HCT116 (cell line): Measurements from ENCODE around the gene SLC4A4. TPM values are rescaled to one million over a fixed set of nuclear protein-coding genes. Genes with fewer than 3 reads are reported as not detected.

Source experiments
- ATAC-seq: fragments of 200-7000 bp; cut with Tn5 transposase; 2 replicates; pipeline ENCODE4 v1.9.1; 2020; ENCODE audit warnings: mild to moderate bottlenecking, moderate library complexity
- BruUV-seq: library from RNA; stranded (reverse); fragments of 400-500 nt; replicated peaks from 2 replicates; lab custom pipeline; 2021; lab: Mats Ljungman, UMichigan
- CTCF ChIA-PET: fragments of 300-600 bp; sonication (Branson Sonifier 250); formaldehyde crosslinking; loops from one replicate; lab custom pipeline; 2021; ENCODE audit warnings: antibody characterized with exemption; lab: Charles Lee
- POLR2A ChIA-PET: fragments of 300-600, 350-600 bp; sonication (Branson Sonifier 250); formaldehyde crosslinking; loops from one replicate; lab custom pipeline; 2021; ENCODE audit warnings: antibody characterized with exemption; lab: Charles Lee
- RAD21 ChIA-PET, 2 experiments: fragments of 300-600 bp; sonication (Branson Sonifier 250); formaldehyde crosslinking; loops; one replicate each; lab custom pipeline; 2023; ENCODE audit warnings: low total read pairs in 2 of 2; ENCODE audit not compliant: uncharacterized antibody in 2 of 2, unreplicated experiment in 2 of 2, low non-redundant PET in 1 of 2; lab: Charles Lee
- DNase-seq: peaks from one replicate; pipeline ENCODE4 v3.0.0-alpha.2; 2010; ENCODE audit warnings: low read depth, low spot score
- H2AFZ ChIP-seq: fragments of 200-600 bp; shearing (Covaris generic), sonication (generic); 2 replicates; pipeline ENCODE4 v1.6.1; 2017; ENCODE audit warnings: low read depth, mixed run types, mixed read lengths, antibody characterized with exemption, low read length; ENCODE audit not compliant: poor library complexity, severe bottlenecking
- H3K27ac ChIP-seq: 2 replicates; pipeline ENCODE4 v1.5.1; 2012; ENCODE audit warnings: low read depth, low read length
- H3K27me3 ChIP-seq: fragments of 200-600 bp; sonication (generic); 2 replicates; pipeline ENCODE4 v1.6.1; 2016; ENCODE audit warnings: mixed run types, low read length, mixed read lengths; ENCODE audit not compliant: insufficient read depth
- H3K36me3 ChIP-seq, 2 experiments: fragments of 200-500 bp in 1 of 2; fragments of 200-600 bp in 1 of 2; sonication (Bioruptor generic) in 1 of 2; sonication (generic) in 1 of 2; 2 replicates each; pipeline versions ENCODE4 v1.5.1 to v1.6.1; 2014 to 2016; ENCODE audit warnings: low read length in 2 of 2, inconsistent platforms in 1 of 2, mixed read lengths in 1 of 2, mixed run types in 1 of 2; ENCODE audit not compliant: insufficient read depth in 2 of 2, control insufficient read depth in 1 of 2
- H3K4me1 ChIP-seq, 2 experiments: fragments of 200-600 bp in 1 of 2; sonication (generic) in 1 of 2; 2 replicates each; pipeline versions ENCODE4 v1.5.1 to v1.6.1; 2012 to 2017; ENCODE audit warnings: low read length in 2 of 2, inconsistent platforms in 1 of 2, mild to moderate bottlenecking in 1 of 2, mixed read lengths in 1 of 2, mixed run types in 1 of 2, moderate library complexity in 1 of 2; ENCODE audit not compliant: insufficient read depth in 2 of 2, control insufficient read depth in 1 of 2
- H3K4me2 ChIP-seq: fragments of 200-600 bp; sonication (generic); 2 replicates; pipeline ENCODE4 v1.6.1; 2017; ENCODE audit warnings: mixed run types, low read length, mixed read lengths
- H3K4me3 ChIP-seq, 2 experiments: fragments of 200-600 bp in 1 of 2; sonication (generic) in 1 of 2; replicated peaks in 1 of 2; 2 replicates each; pipeline ENCODE4 v1.5.1; 2011 to 2016; ENCODE audit warnings: low read length in 2 of 2, control low read depth in 1 of 2, low read depth in 1 of 2, mild to moderate bottlenecking in 1 of 2, mixed read lengths in 1 of 2, mixed run types in 1 of 2
- H3K79me2 ChIP-seq: fragments of 200-600 bp; sonication (generic); 2 replicates; pipeline ENCODE4 v1.6.1; 2017; ENCODE audit warnings: mild to moderate bottlenecking, mixed run types, low read length, moderate library complexity, mixed read lengths; ENCODE audit not compliant: insufficient read depth
- H3K9ac ChIP-seq: fragments of 200-600 bp; sonication (generic); 2 replicates; pipeline ENCODE4 v1.6.1; 2016; ENCODE audit warnings: low read length, mixed read lengths
- H3K9me2 ChIP-seq: fragments of 200-600 bp; sonication (generic), shearing (Covaris generic); 2 replicates; pipeline ENCODE4 v1.6.1; 2017; ENCODE audit warnings: mixed run types, mild to moderate bottlenecking, moderate library complexity; ENCODE audit not compliant: insufficient read depth
- H3K9me3 ChIP-seq, 2 experiments: fragments of 200-500 bp in 1 of 2; fragments of 200-600 bp in 1 of 2; sonication (Bioruptor generic) in 1 of 2; sonication (generic) in 1 of 2; 2 replicates each; pipeline ENCODE4 v1.6.1; 2014 to 2017; ENCODE audit warnings: low read length in 2 of 2, mixed read lengths in 2 of 2, inconsistent platforms in 1 of 2, low read depth in 1 of 2, mild to moderate bottlenecking in 1 of 2, mixed run types in 1 of 2, moderate library complexity in 1 of 2; ENCODE audit not compliant: control insufficient read depth in 1 of 2, insufficient read depth in 1 of 2
- H4K20me1 ChIP-seq: fragments of 200-600 bp; sonication (generic), shearing (Covaris generic); 2 replicates; pipeline ENCODE4 v1.6.1; 2017; ENCODE audit warnings: mixed run types, mild to moderate bottlenecking, moderate library complexity; ENCODE audit not compliant: insufficient read depth
- CEBPB ChIP-seq: IDR thresholded peaks from 2 replicates; pipeline ENCODE4 v1.6.1; 2012; ENCODE audit warnings: low read depth
- CTCF ChIP-seq, 3 experiments: fragments of 200-600 bp in 1 of 3; sonication (generic) in 1 of 3; IDR thresholded peaks in 2 of 3; conservative IDR thresholded peaks in 1 of 3; 2 replicates each; pipeline ENCODE4 v1.5.1; 2012 to 2017; ENCODE audit warnings: low read depth in 2 of 3, low read length in 2 of 3, antibody characterized with exemption in 1 of 3, borderline replicate concordance in 1 of 3, control low read depth in 1 of 3, mild to moderate bottlenecking in 1 of 3, mixed read lengths in 1 of 3, mixed run types in 1 of 3, moderate library complexity in 1 of 3; ENCODE audit not compliant: insufficient read depth in 1 of 3
- EGR1 ChIP-seq: IDR thresholded peaks from 2 replicates; pipeline ENCODE4 v1.6.1; 2012; ENCODE audit warnings: low read depth
- JUND ChIP-seq: IDR thresholded peaks from 2 replicates; pipeline ENCODE4 v1.6.1; 2012
- MAX ChIP-seq: IDR thresholded peaks from 2 replicates; pipeline ENCODE4 v1.6.1; 2012
- POLR2A ChIP-seq: IDR thresholded peaks from 2 replicates; pipeline ENCODE4 v1.7.0; 2011; ENCODE audit warnings: borderline replicate concordance; ENCODE audit not compliant: insufficient read depth, insufficient read length; ENCODE audit errors: extremely low read depth
- RAD21 ChIP-seq: IDR thresholded peaks from 2 replicates; pipeline ENCODE4 v1.6.1; 2012; ENCODE audit warnings: low read depth, mild to moderate bottlenecking
- REST ChIP-seq: IDR thresholded peaks from 2 replicates; pipeline ENCODE4 v1.6.1; 2012; ENCODE audit warnings: low read depth
- SIN3A ChIP-seq: IDR thresholded peaks from 2 replicates; pipeline ENCODE4 v1.6.1; 2012; ENCODE audit warnings: low read depth
- SP1 ChIP-seq: IDR thresholded peaks from 2 replicates; pipeline ENCODE4 v1.6.1; 2012; ENCODE audit warnings: low read depth
- ZBTB33 ChIP-seq: IDR thresholded peaks from 2 replicates; pipeline ENCODE4 v1.6.1; 2011; ENCODE audit warnings: mild to moderate bottlenecking, low read length, moderate library complexity; ENCODE audit not compliant: insufficient replicate concordance; ENCODE audit errors: extremely low read depth
- intact Hi-C: fragments of 100-400 bp; cut with micrococcal nuclease; formaldehyde crosslinking; loops from 2 replicates; pipeline ENCODE4 v1.10.0; 2022
- total RNA-seq: library from RNA; stranded (reverse); gene quantifications from one replicate; pipeline ENCODE4 v1.2.1, GENCODE V29; 2021; ENCODE audit not compliant: unreplicated experiment
- TF ChIP-seq, protein P1 (sequence below): IDR thresholded peaks from 2 replicates; pipeline ENCODE4 v1.6.1; 2012

SLC4A4 gene
- total RNA-seq, 1 experiment from 2014 or later, result 0.30 TPM

GRCh38 chr4:71609167-71609566 is 270.3 kb downstream of the SLC4A4 start:
- Histone ChIP-seq H3K27ac (no peak overlapping the region), H3K9me3 (no peaks in the 10 kb centered on the region), H2AFZ (no peak overlapping the region), H3K36me3 (no peaks in the 10 kb centered on the region), H3K9me2 (no peaks in the 10 kb centered on the region), H3K4me1 (no peaks in the 10 kb centered on the region), H3K9ac (no peak overlapping the region), H3K4me2 (no peak overlapping the region), H4K20me1 (no peaks in the 10 kb centered on the region), H3K79me2 (no peaks in the 10 kb centered on the region), H3K27me3 (no peaks in the 10 kb centered on the region), H3K4me3 (no peak overlapping the region)
- no peak for DNase-seq
- intact Hi-C loops, result no loop called here
- ATAC-seq, result no peak
- ChIA-PET POLR2A (no interaction called here), CTCF (no interaction called here), RAD21 (no interaction called here)
- no TSS peak for BruUV-seq
- TF ChIP-seq CEBPB, result no peak
- no peak for TF ChIP-seq CTCF (IDR thresholded peaks at IDR 0.05 in 2 of 3, conservative IDR thresholded peaks at IDR 0.05 in 1 of 3; ENCODE audit: borderline replicate concordance in 1 of 3, insufficient read depth in 1 of 3, low read depth in 2 of 3, low read length in 2 of 3)
- TF ChIP-seq, protein P1, sequence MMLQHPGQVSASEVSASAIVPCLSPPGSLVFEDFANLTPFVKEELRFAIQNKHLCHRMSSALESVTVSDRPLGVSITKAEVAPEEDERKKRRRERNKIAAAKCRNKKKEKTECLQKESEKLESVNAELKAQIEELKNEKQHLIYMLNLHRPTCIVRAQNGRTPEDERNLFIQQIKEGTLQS, result no peak
- no peak for TF ChIP-seq EGR1
- TF ChIP-seq ZBTB33, result no peak
- TF ChIP-seq JUND, result no peak
- no peak for TF ChIP-seq RAD21
- no peak for TF ChIP-seq SIN3A
- TF ChIP-seq REST, result no peak
- no peak for TF ChIP-seq POLR2A
- TF ChIP-seq MAX, result no peak
- TF ChIP-seq SP1, result no peak
